CD14-positive monocyte (primary cell): ENCODE measurements around the gene PRKRA. TPM values are rescaled to one million over a fixed set of nuclear protein-coding genes. Genes with fewer than 3 reads are reported as not detected.

Experiments
- DNase-seq, 3 donors: peaks; one replicate each; pipeline ENCODE4 v3.0.0-alpha.2; 2011 to 2022
- H2AFZ ChIP-seq: 2 replicates; pipeline ENCODE4 v1.6.0; 2012; ENCODE audit warnings: mild to moderate bottlenecking, low read depth, low read length, inconsistent platforms; ENCODE audit not compliant: insufficient read depth, poor library complexity, severe bottlenecking
- H3K27ac ChIP-seq, 2 donors: 1 replicate in 1 of 2; 2 replicates in 1 of 2; pipeline ENCODE4 v1.5.1; 2012 to 2013; ENCODE audit warnings: low read length in 2 of 2, control low read depth in 1 of 2, inconsistent platforms in 1 of 2, low read depth in 1 of 2, mild to moderate bottlenecking in 1 of 2
- H3K27me3 ChIP-seq, 2 donors: one replicate each; pipeline versions ENCODE4 v1.6.0 to v1.6.1; 2011 to 2013; ENCODE audit warnings: low read length in 2 of 2; ENCODE audit not compliant: control insufficient read depth in 2 of 2, insufficient read depth in 2 of 2
- H3K36me3 ChIP-seq, 2 donors: replicated peaks in 1 of 2; 1 replicate in 1 of 2; 2 replicates in 1 of 2; pipeline versions ENCODE4 v1.5.1 to v1.6.1; 2012 to 2013; ENCODE audit warnings: low read length in 2 of 2, control low read depth in 1 of 2, inconsistent platforms in 1 of 2, mild to moderate bottlenecking in 1 of 2; ENCODE audit not compliant: insufficient read depth in 2 of 2, control insufficient read depth in 1 of 2
- H3K4me1 ChIP-seq, 2 donors: 1 replicate in 1 of 2; 2 replicates in 1 of 2; pipeline versions ENCODE4 v1.5.1 to v1.6.1; 2012 to 2013; ENCODE audit warnings: low read length in 2 of 2, control low read depth in 1 of 2, inconsistent platforms in 1 of 2, mild to moderate bottlenecking in 1 of 2, moderate library complexity in 1 of 2; ENCODE audit not compliant: insufficient read depth in 2 of 2, control insufficient read depth in 1 of 2
- H3K4me2 ChIP-seq: replicated peaks from 2 replicates; pipeline ENCODE3; 2012; ENCODE audit warnings: low read length, moderate library complexity, mild to moderate bottlenecking; ENCODE audit not compliant: poor library complexity, severe bottlenecking; ENCODE audit errors: extremely low read depth
- H3K4me3 ChIP-seq, 3 experiments: fragments of 200-600 bp in 1 of 3; sonication (generic) in 1 of 3; replicated peaks in 1 of 3; 1 replicate in 2 of 3; 2 replicates in 1 of 3; pipeline ENCODE4 v1.5.1; 2011 to 2013; ENCODE audit warnings: low read length in 3 of 3, mild to moderate bottlenecking in 3 of 3, control low read depth in 2 of 3, low read depth in 2 of 3, inconsistent platforms in 1 of 3, moderate library complexity in 1 of 3
- H3K79me2 ChIP-seq: 2 replicates; pipeline ENCODE4 v1.6.0; 2012; ENCODE audit warnings: mild to moderate bottlenecking, control low read depth, inconsistent platforms, low read length, moderate library complexity; ENCODE audit not compliant: insufficient read depth
- H3K9ac ChIP-seq: 2 replicates; pipeline ENCODE4 v1.6.0; 2017; ENCODE audit warnings: low read length, mild to moderate bottlenecking; ENCODE audit not compliant: insufficient read depth, poor library complexity, severe bottlenecking
- H3K9me3 ChIP-seq, 2 donors: replicated peaks in 1 of 2; 1 replicate in 1 of 2; 2 replicates in 1 of 2; pipeline versions ENCODE4 v1.5.1 to v1.6.1; 2012 to 2013; ENCODE audit warnings: low read length in 2 of 2, control low read depth in 1 of 2; ENCODE audit not compliant: control insufficient read depth in 1 of 2, insufficient read depth in 1 of 2
- H4K20me1 ChIP-seq: 2 replicates; pipeline ENCODE4 v1.6.0; 2012; ENCODE audit warnings: mild to moderate bottlenecking, low read length, control low read depth, moderate library complexity; ENCODE audit not compliant: insufficient read depth
- H3K27ac Mint-ChIP-seq, 7 donors: one replicate each; pipeline ENCODE4 v1.8.0; 2020; ENCODE audit warnings: mild to moderate bottlenecking in 7 of 7, mixed read lengths in 7 of 7, moderate library complexity in 6 of 7, inconsistent platforms in 2 of 7
- H3K27me3 Mint-ChIP-seq, 3 donors: one replicate each; pipeline ENCODE4 v1.8.0; 2021 to 2022; ENCODE audit warnings: low read depth in 3 of 3, mild to moderate bottlenecking in 3 of 3, mixed read lengths in 3 of 3, moderate library complexity in 3 of 3, inconsistent platforms in 1 of 3
- H3K36me3 Mint-ChIP-seq, 2 donors: one replicate each; pipeline ENCODE4 v1.8.0; 2020; ENCODE audit warnings: mixed read lengths in 2 of 2, inconsistent platforms in 1 of 2, mild to moderate bottlenecking in 1 of 2
- H3K4me1 Mint-ChIP-seq: one replicate; pipeline ENCODE4 v1.8.0; 2020; ENCODE audit warnings: mild to moderate bottlenecking, mixed read lengths
- H3K4me3 Mint-ChIP-seq, 2 donors: one replicate each; pipeline ENCODE4 v1.8.0; 2020; ENCODE audit warnings: mild to moderate bottlenecking in 2 of 2, mixed read lengths in 2 of 2, moderate library complexity in 1 of 2
- H3K9me3 Mint-ChIP-seq, 7 donors: one replicate each; pipeline ENCODE4 v1.8.0; 2020 to 2022; ENCODE audit warnings: mixed read lengths in 7 of 7, mild to moderate bottlenecking in 6 of 7, moderate library complexity in 6 of 7, inconsistent platforms in 2 of 7
- CTCF ChIP-seq: fragments of 200-600 bp; IDR thresholded peaks from one replicate; pipeline ENCODE4 v1.8.0; 2022; ENCODE audit warnings: antibody characterized with exemption, mild to moderate bottlenecking
- WGBS: methylation state at CpG from one replicate; pipeline ENCODE4 v1.1.5; 2013; ENCODE audit warnings: missing lambda C conversion rate; ENCODE audit not compliant: insufficient coverage; 5-methylcytosine and 5-hydroxymethylcytosine counted together
- intact Hi-C, 2 donors: fragments of 100-400 bp; cut with micrococcal nuclease; formaldehyde crosslinking; loops; one replicate each; pipeline versions ENCODE4 v1.15.0 to v1.15.1; 2023
- polyA plus RNA-seq, 3 donors: library from polyadenylated mRNA; depleted of rRNA in 1 of 3; unstranded in 2 of 3; stranded (reverse) in 1 of 3; fragments of 300-500 nt in 2 of 3; fragments of >200 nt in 1 of 3; fragmentation: Illumina TruSeq in 2 of 3; gene quantifications; 1 replicate in 2 of 3; 2 replicates in 1 of 3; pipeline ENCODE4 v1.2.3, GENCODE V29; 2012 to 2021

PRKRA gene
- polyA plus RNA-seq, 3 donors = 21.0 to 35.8 (median 35.4) TPM

GRCh38 chr2:178455947-178456346, 5.0 kb upstream of the PRKRA start:
- WGBS = 100% methylated on average over 5 of the region's 5 CpGs
- Histone ChIP-seq H3K27ac (no peak overlapping the region), H3K27me3 (no peaks in the 10 kb centered on the region), H3K9me3 (no peaks in the 10 kb centered on the region), H3K79me2 (no peaks in the 10 kb centered on the region), H4K20me1 (no peaks in the 10 kb centered on the region), H3K4me3 (no peak overlapping the region), H3K36me3 (no peaks in the 10 kb centered on the region), H3K4me2 (no peak overlapping the region), H3K9ac (no peak overlapping the region), H2AFZ (no peak overlapping the region), H3K4me1 (peaks cover 7 to 11% of the 10 kb centered on the region in 2 donors)
- no peak for DNase-seq
- H3K4me3 Mint-ChIP-seq = no peak overlapping the region
- no peak for TF ChIP-seq CTCF
- H3K4me1 Mint-ChIP-seq = peaks cover 5% of the 10 kb centered on the region
- H3K27me3 Mint-ChIP-seq = no peaks in the 10 kb centered on the region
- no peaks in the 10 kb centered on the region for H3K36me3 Mint-ChIP-seq
- no peak overlapping the region for H3K27ac Mint-ChIP-seq
- no peaks in the 10 kb centered on the region for H3K9me3 Mint-ChIP-seq
- intact Hi-C loops = no loop called here

GRCh38 chr2:178452870-178453269, 1.9 kb upstream of the PRKRA start:
- no peak for TF ChIP-seq CTCF
- H3K27me3 Mint-ChIP-seq = no peaks in the 10 kb centered on the region
- no peak overlapping the region for H3K27ac Mint-ChIP-seq
- no peak overlapping the region for H3K9ac ChIP-seq
- DNase-seq = no peak
- no peak overlapping the region for H3K4me2 ChIP-seq
- H3K4me1 Mint-ChIP-seq = peaks cover 21% of the 10 kb centered on the region
- no peak overlapping the region for H3K4me3 ChIP-seq
- no peak overlapping the region for H2AFZ ChIP-seq
- H3K79me2 ChIP-seq = peaks cover 24% of the 10 kb centered on the region
- no peaks in the 10 kb centered on the region for H3K9me3 ChIP-seq
- no peaks in the 10 kb centered on the region for H3K27me3 ChIP-seq
- H3K36me3 Mint-ChIP-seq = peaks cover 8 to 9% of the 10 kb centered on the region in 2 donors
- 86% methylated on average over 1 of the region's 5 CpGs for WGBS
- intact Hi-C loops = no loop called here
- H3K36me3 ChIP-seq = peaks cover 0 to 11% of the 10 kb centered on the region in 2 donors
- no peaks in the 10 kb centered on the region for H3K9me3 Mint-ChIP-seq
- no peak overlapping the region for H3K27ac ChIP-seq
- H3K4me1 ChIP-seq = peaks cover 16 to 26% of the 10 kb centered on the region in 2 donors
- H4K20me1 ChIP-seq = no peaks in the 10 kb centered on the region
- H3K4me3 Mint-ChIP-seq = no peak overlapping the region
